H9 (cell line): ENCODE measurements around the gene R3HDML. TPM values are rescaled to one million over a fixed set of nuclear protein-coding genes. Genes with fewer than 3 reads are reported as not detected.

Source experiments
- DNase-seq: peaks from one replicate; pipeline ENCODE4 v3.0.0-alpha.2; 2017
- H2AFZ ChIP-seq: one replicate; pipeline ENCODE4 v1.6.1; 2013; ENCODE audit warnings: mild to moderate bottlenecking, low read length, control low read depth, moderate library complexity
- H2AK5ac ChIP-seq: 2 replicates; pipeline ENCODE4 v1.6.1; 2013; ENCODE audit warnings: low read length, control low read depth, mixed read lengths; ENCODE audit not compliant: insufficient read length
- H2BK120ac ChIP-seq: one replicate; pipeline ENCODE4 v1.6.1; 2013; ENCODE audit warnings: low read depth, mild to moderate bottlenecking, low read length, control low read depth, inconsistent platforms; ENCODE audit not compliant: poor library complexity, severe bottlenecking
- H2BK12ac ChIP-seq: 2 replicates; pipeline ENCODE4 v1.6.1; 2013; ENCODE audit warnings: low read length, control low read depth, mixed read lengths, low read depth; ENCODE audit not compliant: insufficient read length
- H2BK15ac ChIP-seq: 2 replicates; pipeline ENCODE4 v1.6.1; 2013; ENCODE audit warnings: low read depth, low read length, control low read depth
- H2BK20ac ChIP-seq: one replicate; pipeline ENCODE4 v1.6.1; 2013; ENCODE audit warnings: low read depth, mild to moderate bottlenecking, low read length, control low read depth, inconsistent platforms; ENCODE audit not compliant: poor library complexity, severe bottlenecking
- H2BK5ac ChIP-seq: 2 replicates; pipeline ENCODE4 v1.6.1; 2013; ENCODE audit warnings: low read length, control low read depth, mixed read lengths; ENCODE audit not compliant: insufficient read length
- H3K14ac ChIP-seq: 2 replicates; pipeline ENCODE4 v1.6.1; 2013; ENCODE audit warnings: low read length, control low read depth; ENCODE audit not compliant: insufficient read depth
- H3K18ac ChIP-seq: 2 replicates; pipeline ENCODE4 v1.6.1; 2013; ENCODE audit warnings: low read depth, mild to moderate bottlenecking, mixed read lengths, low read length, control low read depth; ENCODE audit not compliant: insufficient read length
- H3K23ac ChIP-seq: 2 replicates; pipeline ENCODE4 v1.6.1; 2013; ENCODE audit warnings: low read length, control low read depth, mixed read lengths, low read depth; ENCODE audit not compliant: insufficient read length
- H3K23me2 ChIP-seq: 2 replicates; pipeline ENCODE4 v1.6.1; 2013; ENCODE audit warnings: low read depth, mild to moderate bottlenecking, mixed read lengths, low read length, control low read depth; ENCODE audit not compliant: insufficient read length, poor library complexity, severe bottlenecking
- H3K27ac ChIP-seq: 2 replicates; pipeline ENCODE4 v1.5.1; 2013; ENCODE audit warnings: low read length, control low read depth, mixed read lengths, low read depth; ENCODE audit not compliant: insufficient read length
- H3K27me3 ChIP-seq: 2 replicates; pipeline ENCODE4 v1.6.1; 2013; ENCODE audit warnings: low read length, control low read depth, inconsistent platforms; ENCODE audit not compliant: insufficient read depth
- H3K4ac ChIP-seq: 2 replicates; pipeline ENCODE4 v1.6.1; 2013; ENCODE audit warnings: low read depth, mild to moderate bottlenecking, control low read depth, inconsistent platforms, low read length, moderate library complexity
- H3K4me1 ChIP-seq: 2 replicates; pipeline ENCODE4 v1.6.1; 2013; ENCODE audit warnings: low read length, control low read depth, inconsistent platforms; ENCODE audit not compliant: insufficient read depth
- H3K4me2 ChIP-seq: 2 replicates; pipeline ENCODE4 v1.6.1; 2013; ENCODE audit warnings: low read length, control low read depth, mixed read lengths; ENCODE audit not compliant: insufficient read length, insufficient read depth
- H3K56ac ChIP-seq: 2 replicates; pipeline ENCODE4 v1.6.1; 2013; ENCODE audit warnings: low read depth, mild to moderate bottlenecking, mixed read lengths, low read length, control low read depth; ENCODE audit not compliant: insufficient read length
- H3K79me1 ChIP-seq: 2 replicates; pipeline ENCODE4 v1.6.1; 2013; ENCODE audit warnings: low read depth, mild to moderate bottlenecking, moderate library complexity, low read length, control low read depth, inconsistent platforms; ENCODE audit not compliant: insufficient read depth, poor library complexity, severe bottlenecking
- H3K79me2 ChIP-seq: 2 replicates; pipeline ENCODE4 v1.6.1; 2013; ENCODE audit warnings: low read length, control low read depth, inconsistent platforms; ENCODE audit not compliant: insufficient read depth
- H3K9ac ChIP-seq: 2 replicates; pipeline ENCODE4 v1.6.1; 2013; ENCODE audit warnings: low read length, control low read depth, mixed read lengths; ENCODE audit not compliant: insufficient read length; ENCODE audit errors: extremely low read depth
- H3K9me3 ChIP-seq: one replicate; pipeline ENCODE4 v1.6.1; 2013; ENCODE audit warnings: low read depth, low read length, inconsistent platforms; ENCODE audit not compliant: control insufficient read depth
- H3T11ph ChIP-seq: one replicate; pipeline ENCODE4 v1.6.1; 2013; ENCODE audit warnings: mild to moderate bottlenecking, low read length, control low read depth, inconsistent platforms
- H4K20me1 ChIP-seq: one replicate; pipeline ENCODE4 v1.6.1; 2013; ENCODE audit not compliant: control insufficient read depth, insufficient read length, insufficient read depth
- H4K5ac ChIP-seq: 2 replicates; pipeline ENCODE4 v1.6.1; 2013; ENCODE audit warnings: low read depth, mild to moderate bottlenecking, mixed read lengths, low read length, control low read depth; ENCODE audit not compliant: insufficient read length
- H4K8ac ChIP-seq: replicated peaks from 2 replicates; pipeline ENCODE4 v1.6.1; 2013; ENCODE audit warnings: low read length, control low read depth, mixed read lengths, low read depth; ENCODE audit not compliant: insufficient read length
- H4K91ac ChIP-seq: 2 replicates; pipeline ENCODE4 v1.6.1; 2013; ENCODE audit warnings: low read depth, mild to moderate bottlenecking, moderate library complexity, mixed read lengths, low read length, control low read depth; ENCODE audit not compliant: insufficient read length
- H3K27ac Mint-ChIP-seq, 3 experiments: 2 replicates in 2 of 3; 3 replicates in 1 of 3; pipeline ENCODE4 v1.8.0; 2020 to 2021; ENCODE audit warnings: mixed read lengths in 3 of 3, mild to moderate bottlenecking in 1 of 3, moderate library complexity in 1 of 3
- H3K27me3 Mint-ChIP-seq: 2 replicates; pipeline ENCODE4 v1.8.0; 2021; ENCODE audit warnings: low read depth, mild to moderate bottlenecking, moderate library complexity, mixed read lengths
- H3K36me3 Mint-ChIP-seq, 3 experiments: 2 replicates in 2 of 3; 3 replicates in 1 of 3; pipeline ENCODE4 v1.8.0; 2020 to 2021; ENCODE audit warnings: low read depth in 3 of 3, mixed read lengths in 3 of 3; ENCODE audit not compliant: insufficient read depth in 1 of 3
- H3K4me1 Mint-ChIP-seq, 2 experiments: 2 replicates each; pipeline ENCODE4 v1.8.0; 2020; ENCODE audit warnings: mixed read lengths in 2 of 2
- H3K4me3 Mint-ChIP-seq, 2 experiments: 2 replicates in 1 of 2; 3 replicates in 1 of 2; pipeline ENCODE4 v1.8.0; 2020 to 2021; ENCODE audit warnings: mild to moderate bottlenecking in 2 of 2, mixed read lengths in 2 of 2, moderate library complexity in 1 of 2
- H3K9me3 Mint-ChIP-seq, 2 experiments: 2 replicates in 1 of 2; 3 replicates in 1 of 2; pipeline ENCODE4 v1.8.0; 2020; ENCODE audit warnings: mild to moderate bottlenecking in 2 of 2, mixed read lengths in 2 of 2, moderate library complexity in 1 of 2
- CTCF ChIP-seq: fragments of 200-600 bp; sonication (generic); conservative IDR thresholded peaks from 3 replicates; pipeline ENCODE4 v1.8.0; 2021; ENCODE audit warnings: antibody characterized with exemption, mild to moderate bottlenecking
- total RNA-seq: library from RNA; stranded (reverse); gene quantifications from 2 replicates; pipeline ENCODE4 v1.2.1, GENCODE V29; 2021

Gene R3HDML
- total RNA-seq, 1 experiment from 2014 or later: not detected

- H3K4me1 ChIP-seq: no peaks in the 10 kb centered on the region
- no peak overlapping the region for H4K8ac ChIP-seq
- no peaks in the 10 kb centered on the region for H3K79me2 ChIP-seq
- no peak overlapping the region for H3K56ac ChIP-seq
- peak overlapping the region; percentile 55 for H2BK120ac ChIP-seq
- H2BK20ac ChIP-seq: no peak overlapping the region
- no peak for DNase-seq
- Mint-ChIP-seq H3K4me1 (peaks cover 6 to 8% of the 10 kb centered on the region in 2 experiments), H3K4me3 (no peak overlapping the region), H3K27me3 (peaks cover 25% of the 10 kb centered on the region), H3K9me3 (no peaks in the 10 kb centered on the region), H3K27ac (no peak overlapping the region), H3K36me3 (no peaks in the 10 kb centered on the region)
- TF ChIP-seq CTCF: no peak
- no peak overlapping the region for H3K9ac ChIP-seq
- H3K9me3 ChIP-seq: no peaks in the 10 kb centered on the region
- H2AK5ac ChIP-seq: no peak overlapping the region
- no peak overlapping the region for H4K91ac ChIP-seq
- no peak overlapping the region for H2BK15ac ChIP-seq
- H3K4ac ChIP-seq: no peak overlapping the region
- H4K5ac ChIP-seq: no peak overlapping the region
- H3T11ph ChIP-seq: no peak overlapping the region
- H3K18ac ChIP-seq: no peak overlapping the region
- H3K27me3 ChIP-seq: no peaks in the 10 kb centered on the region
- peaks cover 7% of the 10 kb centered on the region for H3K23me2 ChIP-seq
- H4K20me1 ChIP-seq: no peaks in the 10 kb centered on the region
- no peaks in the 10 kb centered on the region for H3K79me1 ChIP-seq
- H3K27ac ChIP-seq: no peak overlapping the region
- H3K14ac ChIP-seq: no peak overlapping the region
- no peak overlapping the region for H2AFZ ChIP-seq
- H2BK12ac ChIP-seq: no peak overlapping the region
- H3K4me2 ChIP-seq: no peak overlapping the region
- no peak overlapping the region for H3K23ac ChIP-seq
- no peak overlapping the region for H2BK5ac ChIP-seq
Measured at GRCh38 chr20:44314870-44315269, 22.0 kb upstream of the R3HDML start.
